Activated CD4-positive, CD25-positive, alpha-beta regulatory T cell treated with anti-CD3 and anti-CD28 coated beads, Interleukin-2, amount 50 U/mL, for 72 hours (primary cell): Measurements from ENCODE around the gene CHODL.

Experiments
- DNase-seq: peaks from one replicate; pipeline ENCODE4 v3.0.0; 2021

CHODL gene

GRCh38 chr21:18294100-18294499, 49.5 kb downstream of the CHODL start:
- no peak for DNase-seq

- no peak for DNase-seq
These were observed 53.6 kb downstream of the CHODL start for GRCh38 chr21:18298228-18298627.
